Panc1 (cell line): ENCODE data around the gene DDX59. TPM values are rescaled to one million over a fixed set of nuclear protein-coding genes. Genes with fewer than 3 reads are reported as not detected.

ENCODE experiments used
- ATAC-seq: fragments of 200-7000 bp; cut with Tn5 transposase; 2 replicates; pipeline ENCODE4 v1.9.1; 2020; ENCODE audit warnings: mild to moderate bottlenecking, moderate library complexity
- BruUV-seq: library from RNA; stranded (reverse); fragments of 400-500 nt; replicated peaks from 2 replicates; lab custom pipeline; 2021; lab: Mats Ljungman, UMichigan
- CTCF ChIA-PET: fragments of 300-600 bp; sonication (Branson Sonifier 250); formaldehyde crosslinking; loops from one replicate; lab custom pipeline; 2022; ENCODE audit warnings: antibody characterized with exemption; lab: Charles Lee
- POLR2A ChIA-PET: fragments of 300-600 bp; sonication (Branson Sonifier 250); formaldehyde crosslinking; loops from one replicate; lab custom pipeline; 2022; ENCODE audit warnings: antibody characterized with exemption; lab: Charles Lee
- DNase-seq: peaks from one replicate; pipeline ENCODE4 v3.0.0-alpha.2; 2010; ENCODE audit warnings: low read depth, low spot score
- H3K27ac ChIP-seq: 2 replicates; pipeline ENCODE4 v1.5.1; 2011; ENCODE audit warnings: mild to moderate bottlenecking, low read length, inconsistent platforms
- H3K27me3 ChIP-seq: fragments of 200-500 bp; sonication (Bioruptor generic); 2 replicates; pipeline ENCODE4 v1.6.0; 2014; ENCODE audit warnings: low read length, inconsistent platforms; ENCODE audit not compliant: control insufficient read depth, insufficient read depth
- H3K36me3 ChIP-seq: fragments of 200-500 bp; sonication (Bioruptor generic); 2 replicates; pipeline ENCODE4 v1.5.1; 2014; ENCODE audit warnings: inconsistent platforms, mild to moderate bottlenecking, low read length, moderate library complexity; ENCODE audit not compliant: control insufficient read depth, insufficient read depth
- H3K4me1 ChIP-seq: 2 replicates; pipeline ENCODE4 v1.5.1; 2011; ENCODE audit warnings: inconsistent platforms, mild to moderate bottlenecking, low read length, moderate library complexity; ENCODE audit not compliant: control insufficient read depth, insufficient read depth
- H3K4me3 ChIP-seq, 2 experiments: 2 replicates each; pipeline ENCODE4 v1.5.1; 2011 to 2012; ENCODE audit warnings: low read depth in 2 of 2, low read length in 2 of 2, mild to moderate bottlenecking in 2 of 2, inconsistent platforms in 1 of 2, moderate library complexity in 1 of 2
- H3K9me3 ChIP-seq: fragments of 200-500 bp; sonication (Bioruptor generic); 2 replicates; pipeline ENCODE4 v1.5.1; 2014; ENCODE audit warnings: low read depth, mild to moderate bottlenecking, inconsistent platforms, low read length, moderate library complexity; ENCODE audit not compliant: control insufficient read depth, insufficient read depth
- POLR2AphosphoS5 ChIP-seq: IDR thresholded peaks from 2 replicates; pipeline ENCODE4 v1.6.1; 2012; ENCODE audit warnings: mild to moderate bottlenecking, low read depth, low read length, moderate library complexity
- SIN3A ChIP-seq: IDR thresholded peaks from 2 replicates; pipeline ENCODE4 v1.6.1; 2012; ENCODE audit warnings: low read depth, mild to moderate bottlenecking, low read length, moderate library complexity, borderline replicate concordance; ENCODE audit not compliant: insufficient read depth
- TCF7L2 ChIP-seq: IDR thresholded peaks from 2 replicates; pipeline ENCODE4 v1.6.1; 2011; ENCODE audit warnings: mild to moderate bottlenecking, low read depth, low read length, inconsistent platforms
- in situ Hi-C: cut with HindIII; loops from 2 replicates; pipeline ENCODE4 v1.10.0; 2016; ENCODE audit warnings: low sequenced_read_pairs, low pct_unique_long_range_greater_than_20kb
- intact Hi-C: fragments of 100-400 bp; cut with micrococcal nuclease; formaldehyde crosslinking; loops from one replicate; pipeline ENCODE4 v1.10.0; 2022; ENCODE audit not compliant: unreplicated experiment
- total RNA-seq: library from RNA; stranded (reverse); gene quantifications from one replicate; pipeline ENCODE4 v1.2.1, GENCODE V29; 2021; ENCODE audit not compliant: unreplicated experiment
- TF ChIP-seq, protein P1 (sequence below): fragments of 450-650 bp; IDR thresholded peaks from 2 replicates; pipeline ENCODE4 v1.5.1; 2017; ENCODE audit warnings: mild to moderate bottlenecking
- TF ChIP-seq, protein P2 (sequence below), 2 experiments: IDR thresholded peaks; 2 replicates each; pipeline ENCODE4 v1.6.1; 2011 to 2012; ENCODE audit warnings: low read depth in 2 of 2, control low read depth in 1 of 2, low read length in 1 of 2, mild to moderate bottlenecking in 1 of 2, moderate library complexity in 1 of 2; ENCODE audit not compliant: insufficient read depth in 1 of 2

Gene DDX59
- total RNA-seq, 1 experiment from 2014 or later: 26.4 TPM

GRCh38 chr1:200683298-200683697, 13.6 kb upstream of the DDX59 start:
- Histone ChIP-seq H3K4me3 (no peak overlapping the region), H3K4me1 (no peaks in the 10 kb centered on the region), H3K36me3 (no peaks in the 10 kb centered on the region), H3K9me3 (no peaks in the 10 kb centered on the region), H3K27ac (no peak overlapping the region), H3K27me3 (no peaks in the 10 kb centered on the region)
- no peak for ATAC-seq
- BruUV-seq: no TSS peak
- POLR2A ChIA-PET: no interaction called here
- TF ChIP-seq, protein P1, sequence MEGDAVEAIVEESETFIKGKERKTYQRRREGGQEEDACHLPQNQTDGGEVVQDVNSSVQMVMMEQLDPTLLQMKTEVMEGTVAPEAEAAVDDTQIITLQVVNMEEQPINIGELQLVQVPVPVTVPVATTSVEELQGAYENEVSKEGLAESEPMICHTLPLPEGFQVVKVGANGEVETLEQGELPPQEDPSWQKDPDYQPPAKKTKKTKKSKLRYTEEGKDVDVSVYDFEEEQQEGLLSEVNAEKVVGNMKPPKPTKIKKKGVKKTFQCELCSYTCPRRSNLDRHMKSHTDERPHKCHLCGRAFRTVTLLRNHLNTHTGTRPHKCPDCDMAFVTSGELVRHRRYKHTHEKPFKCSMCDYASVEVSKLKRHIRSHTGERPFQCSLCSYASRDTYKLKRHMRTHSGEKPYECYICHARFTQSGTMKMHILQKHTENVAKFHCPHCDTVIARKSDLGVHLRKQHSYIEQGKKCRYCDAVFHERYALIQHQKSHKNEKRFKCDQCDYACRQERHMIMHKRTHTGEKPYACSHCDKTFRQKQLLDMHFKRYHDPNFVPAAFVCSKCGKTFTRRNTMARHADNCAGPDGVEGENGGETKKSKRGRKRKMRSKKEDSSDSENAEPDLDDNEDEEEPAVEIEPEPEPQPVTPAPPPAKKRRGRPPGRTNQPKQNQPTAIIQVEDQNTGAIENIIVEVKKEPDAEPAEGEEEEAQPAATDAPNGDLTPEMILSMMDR: no peak
- TF ChIP-seq, protein P2, sequence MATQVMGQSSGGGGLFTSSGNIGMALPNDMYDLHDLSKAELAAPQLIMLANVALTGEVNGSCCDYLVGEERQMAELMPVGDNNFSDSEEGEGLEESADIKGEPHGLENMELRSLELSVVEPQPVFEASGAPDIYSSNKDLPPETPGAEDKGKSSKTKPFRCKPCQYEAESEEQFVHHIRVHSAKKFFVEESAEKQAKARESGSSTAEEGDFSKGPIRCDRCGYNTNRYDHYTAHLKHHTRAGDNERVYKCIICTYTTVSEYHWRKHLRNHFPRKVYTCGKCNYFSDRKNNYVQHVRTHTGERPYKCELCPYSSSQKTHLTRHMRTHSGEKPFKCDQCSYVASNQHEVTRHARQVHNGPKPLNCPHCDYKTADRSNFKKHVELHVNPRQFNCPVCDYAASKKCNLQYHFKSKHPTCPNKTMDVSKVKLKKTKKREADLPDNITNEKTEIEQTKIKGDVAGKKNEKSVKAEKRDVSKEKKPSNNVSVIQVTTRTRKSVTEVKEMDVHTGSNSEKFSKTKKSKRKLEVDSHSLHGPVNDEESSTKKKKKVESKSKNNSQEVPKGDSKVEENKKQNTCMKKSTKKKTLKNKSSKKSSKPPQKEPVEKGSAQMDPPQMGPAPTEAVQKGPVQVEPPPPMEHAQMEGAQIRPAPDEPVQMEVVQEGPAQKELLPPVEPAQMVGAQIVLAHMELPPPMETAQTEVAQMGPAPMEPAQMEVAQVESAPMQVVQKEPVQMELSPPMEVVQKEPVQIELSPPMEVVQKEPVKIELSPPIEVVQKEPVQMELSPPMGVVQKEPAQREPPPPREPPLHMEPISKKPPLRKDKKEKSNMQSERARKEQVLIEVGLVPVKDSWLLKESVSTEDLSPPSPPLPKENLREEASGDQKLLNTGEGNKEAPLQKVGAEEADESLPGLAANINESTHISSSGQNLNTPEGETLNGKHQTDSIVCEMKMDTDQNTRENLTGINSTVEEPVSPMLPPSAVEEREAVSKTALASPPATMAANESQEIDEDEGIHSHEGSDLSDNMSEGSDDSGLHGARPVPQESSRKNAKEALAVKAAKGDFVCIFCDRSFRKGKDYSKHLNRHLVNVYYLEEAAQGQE (IDR thresholded peaks at IDR 0.05; ENCODE audit: insufficient read depth in 1 of 2, low read depth in 2 of 2, low read length in 1 of 2): no peak
- TF ChIP-seq TCF7L2 (no peak), POLR2AphosphoS5 (no peak), SIN3A (no peak)
- CTCF ChIA-PET: no interaction called here
- no peak for DNase-seq
- in situ Hi-C loops: no loop called here
- intact Hi-C loops: no loop called here

DNA sequence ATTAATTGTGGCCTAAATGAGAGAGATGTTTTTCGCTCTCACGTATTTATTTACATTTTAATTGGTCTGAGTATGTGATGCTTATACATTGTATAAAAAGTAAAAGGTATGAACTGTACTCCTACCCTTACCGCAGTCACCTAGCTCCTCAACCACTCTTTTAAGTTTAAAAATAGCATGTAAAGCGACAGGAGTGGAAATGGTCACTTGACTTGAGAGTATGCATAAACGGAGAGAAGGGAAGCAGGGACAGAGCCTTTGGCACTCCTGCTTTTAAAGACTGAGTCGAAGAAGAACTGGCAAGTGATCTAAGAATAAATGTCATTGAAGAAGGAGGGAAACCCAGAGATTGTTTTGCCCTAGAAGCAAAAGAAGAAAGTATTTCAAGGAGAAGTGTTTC, 11.5 kb upstream of the DDX59 start:
- no peaks in the 10 kb centered on the region for H3K27me3 ChIP-seq
- H3K27ac ChIP-seq: no peak overlapping the region
- no peaks in the 10 kb centered on the region for H3K4me1 ChIP-seq
- BruUV-seq: no TSS peak
- POLR2A ChIA-PET: no interaction called here
- H3K9me3 ChIP-seq: no peaks in the 10 kb centered on the region
- CTCF ChIA-PET: no interaction called here
- no peak overlapping the region for H3K4me3 ChIP-seq
- ATAC-seq: no peak
- TF ChIP-seq POLR2AphosphoS5: no peak
- TF ChIP-seq, protein P2 (IDR thresholded peaks at IDR 0.05; ENCODE audit: insufficient read depth in 1 of 2, low read depth in 2 of 2, low read length in 1 of 2): no peak
- H3K36me3 ChIP-seq: no peaks in the 10 kb centered on the region
- DNase-seq: no peak
- intact Hi-C loops (no loop called here), in situ Hi-C loops (no loop called here)
